ENCODE results near the gene FAF1.
"Not testable (repeated sequence)": the region's sequence is repeated elsewhere in the genome, so short reads cannot be mapped to it uniquely, and the experiment has no call there.

FAF1 gene

DNA sequence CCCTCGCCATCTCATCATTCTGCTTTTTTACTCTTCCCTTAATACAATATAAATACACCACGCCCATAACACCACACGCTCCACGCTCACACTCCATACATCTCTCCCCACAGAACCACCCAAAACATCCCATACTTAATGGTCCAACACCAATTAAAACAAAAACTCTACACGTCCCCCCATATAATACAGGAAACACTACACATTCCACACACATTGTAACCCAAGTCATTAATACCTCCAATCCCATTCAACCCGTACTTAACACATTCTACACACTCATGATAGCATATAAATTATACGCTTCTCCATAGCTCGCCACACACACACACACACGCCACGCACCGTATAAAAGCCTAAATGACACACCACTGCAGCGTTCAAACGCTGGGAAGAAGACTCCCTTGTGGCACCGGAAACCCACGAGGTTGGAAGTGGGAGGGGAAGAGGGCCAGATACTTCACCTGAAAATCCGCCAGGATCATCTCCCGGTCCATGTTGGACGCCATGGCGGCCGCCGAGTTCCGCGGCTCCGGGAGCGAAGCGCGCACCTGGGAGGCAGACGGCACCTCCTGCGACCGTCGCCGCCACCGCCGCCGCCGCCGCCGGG lies 659 bp downstream of the FAF1 start:
- DNase-seq: peak; percentile 36

DNA sequence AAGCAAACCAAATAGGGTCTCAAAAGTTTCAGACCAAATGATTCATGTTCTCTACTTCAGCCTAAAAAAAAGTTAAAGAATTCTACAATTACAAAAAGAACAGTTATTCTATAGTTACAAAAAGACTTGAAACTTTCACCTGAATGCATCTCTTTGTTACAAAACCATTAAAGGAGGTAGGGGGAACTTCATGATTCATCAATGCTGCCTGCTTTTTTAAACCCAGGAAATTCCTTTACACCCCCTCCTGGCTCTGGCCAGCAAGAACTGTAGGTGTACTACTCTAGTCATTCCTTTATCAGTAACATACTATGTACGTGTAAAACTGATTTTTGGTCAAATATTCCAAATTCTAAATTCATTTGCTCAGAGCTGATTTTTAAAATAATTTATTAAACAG lies 5.0 kb downstream of the FAF1 start:
- DNase-seq: no peak

DNA sequence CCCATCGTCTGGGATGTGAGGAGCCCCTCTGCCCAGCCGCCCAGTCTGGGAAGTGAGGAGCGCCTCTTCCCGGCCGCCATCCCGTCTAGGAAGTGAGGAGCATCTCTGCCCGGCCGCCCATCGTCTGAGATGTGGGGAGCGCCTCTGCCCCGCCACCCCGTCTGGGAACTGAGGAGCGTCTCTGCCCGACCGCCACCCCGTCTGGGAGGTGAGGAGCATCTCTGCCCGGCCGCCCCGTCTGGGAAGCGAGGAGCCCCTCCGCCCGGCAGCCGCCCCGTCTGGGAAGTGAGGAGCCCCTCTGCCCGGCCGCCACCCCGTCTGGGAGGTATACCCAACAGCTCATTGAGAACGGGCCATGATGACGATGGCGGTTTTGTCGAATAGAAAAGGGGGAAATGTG lies 7.5 kb downstream of the FAF1 start:
- not testable (repeated sequence) for DNase-seq

DNA sequence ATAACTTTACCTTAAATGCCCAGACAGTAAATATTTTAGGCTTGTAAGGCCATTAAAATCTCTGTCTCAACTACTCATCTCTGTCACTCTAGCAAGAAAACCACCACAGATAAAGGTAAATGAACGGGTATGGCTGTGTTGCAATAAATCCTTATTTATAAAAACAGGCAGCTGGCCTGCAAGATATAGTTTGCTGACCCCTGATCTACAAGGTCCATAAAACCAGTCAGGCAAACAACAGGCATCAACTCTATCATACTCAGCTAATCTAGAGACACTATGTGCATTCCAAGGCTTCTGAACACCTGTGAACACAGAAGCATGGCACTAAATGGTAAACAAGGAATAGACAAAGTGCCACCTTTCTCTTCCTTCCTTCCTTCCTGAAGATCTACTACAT lies 9.7 kb downstream of the FAF1 start:
- no peak for DNase-seq

DNA sequence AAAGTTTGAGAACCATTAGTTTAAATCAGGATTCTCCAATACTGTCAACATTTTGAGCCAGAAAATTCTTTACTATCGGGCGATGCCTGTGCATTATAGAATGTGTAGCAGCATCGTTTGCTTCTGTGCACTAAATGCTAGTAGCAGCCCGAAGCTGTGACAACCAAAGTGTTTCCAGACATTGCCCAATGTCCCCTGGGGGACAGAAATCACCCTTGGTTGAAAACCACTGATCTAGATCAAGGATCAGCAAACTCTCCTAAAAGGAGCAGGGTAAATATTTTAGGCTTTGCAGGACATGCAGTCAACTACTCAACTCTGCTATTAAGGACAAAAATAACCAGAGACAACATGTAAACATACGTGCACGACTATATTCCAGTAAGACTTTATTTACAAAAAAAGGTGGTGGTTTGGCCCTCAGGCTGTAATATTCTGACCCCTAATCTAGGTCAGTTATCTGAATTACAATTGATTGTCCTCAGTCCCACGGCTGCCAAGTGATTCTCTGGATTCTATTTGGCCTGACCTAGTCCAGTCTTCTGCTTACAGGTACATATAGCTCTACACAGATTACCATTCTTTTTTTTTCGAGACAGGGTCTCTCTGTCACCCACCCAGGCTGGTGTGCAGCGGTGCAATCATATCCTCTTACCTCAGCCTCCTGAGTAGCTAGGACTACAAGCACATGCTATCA lies 10.6 kb downstream of the FAF1 start:
- DNase-seq: no peak

DNA sequence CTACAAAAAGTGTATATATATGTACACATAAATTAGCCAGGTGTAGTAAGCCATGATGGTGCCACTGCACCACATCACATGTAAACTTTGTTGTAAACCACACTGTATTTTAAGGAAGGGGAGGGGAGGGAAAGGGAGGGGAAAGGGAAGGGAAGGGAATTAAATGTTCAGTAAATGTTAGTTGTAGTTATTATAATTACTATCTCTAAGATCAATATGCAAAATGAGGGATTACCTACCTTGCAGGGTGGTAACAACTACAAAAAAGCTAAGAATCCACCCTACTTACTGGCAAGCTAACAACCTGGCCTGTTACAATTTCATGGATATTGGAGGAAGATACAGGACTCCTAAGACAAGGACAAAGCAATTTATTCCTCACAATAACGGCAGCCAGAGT lies 17.7 kb downstream of the FAF1 start:
- no peak for DNase-seq

DNA sequence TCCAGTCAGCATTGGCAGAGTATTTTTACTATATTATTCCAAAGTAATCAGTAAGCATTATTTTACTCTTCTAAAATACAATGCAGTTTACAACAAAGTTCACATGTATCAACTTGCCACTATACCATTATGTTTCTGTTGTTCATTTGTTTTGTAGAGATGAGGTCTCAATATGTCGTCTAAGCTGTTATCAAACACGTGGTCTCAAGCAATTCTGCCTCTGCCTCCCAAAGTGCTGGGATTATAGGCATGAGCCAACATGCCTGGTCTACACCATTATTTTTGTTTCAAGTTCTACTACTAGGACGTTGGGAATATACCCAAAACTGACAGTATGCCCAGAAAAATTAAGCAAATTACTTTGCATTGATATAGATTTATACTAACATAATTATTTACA lies 19.8 kb downstream of the FAF1 start:
- DNase-seq: no peak

DNA sequence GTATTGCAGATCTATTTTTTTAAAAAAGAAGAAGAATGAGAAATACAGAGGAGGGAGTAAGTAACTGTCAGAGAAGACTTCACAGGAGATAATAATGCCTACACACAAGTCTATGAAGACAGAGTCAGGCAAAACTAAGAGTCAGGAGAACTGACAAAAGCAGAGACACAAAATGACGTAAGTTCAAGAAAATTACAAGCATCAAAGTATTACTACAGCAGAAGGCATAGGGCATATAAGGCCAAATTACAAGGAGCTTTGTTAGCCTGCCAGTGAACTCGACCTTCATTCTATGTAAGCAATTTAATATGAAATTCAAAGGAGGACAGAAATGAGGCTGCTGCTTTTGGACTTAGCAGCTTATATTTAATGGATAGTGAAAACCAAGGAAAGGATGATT lies 23.7 kb downstream of the FAF1 start:
- no peak for DNase-seq

DNA sequence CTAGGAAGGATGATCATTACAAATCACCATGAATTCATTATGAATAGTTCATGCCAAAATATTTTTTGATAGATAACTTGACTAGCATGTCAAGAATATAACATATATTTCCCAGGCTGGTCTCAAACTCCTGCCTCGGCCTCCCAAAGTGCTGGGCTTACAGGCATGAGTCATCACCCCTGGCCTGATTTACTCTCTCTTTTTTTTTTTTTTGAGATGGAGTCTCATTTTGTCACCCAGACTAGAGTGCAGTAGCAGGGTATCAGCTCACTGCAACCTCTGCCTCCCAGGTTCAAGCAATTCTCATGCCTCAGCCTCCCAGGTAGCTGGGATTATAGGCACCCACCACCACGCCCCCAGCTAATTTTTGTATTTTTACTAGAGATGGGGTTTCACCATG lies 24.8 kb downstream of the FAF1 start:
- peak; percentile 17 for DNase-seq

DNA sequence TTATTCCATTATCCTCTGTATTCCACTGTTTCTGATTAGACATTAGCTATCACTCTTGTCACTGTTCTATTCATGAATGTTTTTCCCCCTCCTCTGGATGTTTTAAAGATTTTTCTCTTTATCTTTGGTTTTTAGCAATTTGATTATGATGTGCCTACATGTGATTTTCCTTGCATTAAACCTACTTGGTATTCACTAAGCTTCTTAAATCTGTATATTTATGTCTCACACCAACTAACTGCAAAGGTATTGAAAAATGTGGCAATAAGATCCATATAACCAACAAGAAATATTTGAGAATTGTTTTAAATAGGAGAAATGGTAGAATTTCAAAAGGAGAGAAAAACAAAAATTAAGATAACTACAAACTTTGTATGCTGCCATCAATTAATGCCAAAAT lies 25.2 kb downstream of the FAF1 start:
- no peak for DNase-seq

DNA sequence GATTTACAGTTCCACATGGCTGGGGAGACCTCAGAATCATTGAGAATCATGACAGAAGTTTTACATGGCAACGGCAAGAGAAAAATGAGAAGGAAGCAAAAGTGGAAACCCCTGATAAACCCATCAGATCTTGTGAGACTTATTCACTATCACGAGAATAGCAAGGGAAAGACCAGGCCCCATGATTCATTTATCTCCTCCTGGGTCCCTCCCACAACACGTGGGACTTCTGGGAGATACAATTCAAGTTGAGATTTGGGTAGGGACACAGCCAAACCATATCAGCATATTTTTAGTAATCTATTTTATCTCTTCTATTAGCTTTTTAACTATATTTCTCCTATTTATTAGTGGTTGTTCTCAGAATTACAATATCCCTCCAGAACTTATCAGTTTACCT lies 26.3 kb downstream of the FAF1 start:
- not testable (repeated sequence) for DNase-seq

DNA sequence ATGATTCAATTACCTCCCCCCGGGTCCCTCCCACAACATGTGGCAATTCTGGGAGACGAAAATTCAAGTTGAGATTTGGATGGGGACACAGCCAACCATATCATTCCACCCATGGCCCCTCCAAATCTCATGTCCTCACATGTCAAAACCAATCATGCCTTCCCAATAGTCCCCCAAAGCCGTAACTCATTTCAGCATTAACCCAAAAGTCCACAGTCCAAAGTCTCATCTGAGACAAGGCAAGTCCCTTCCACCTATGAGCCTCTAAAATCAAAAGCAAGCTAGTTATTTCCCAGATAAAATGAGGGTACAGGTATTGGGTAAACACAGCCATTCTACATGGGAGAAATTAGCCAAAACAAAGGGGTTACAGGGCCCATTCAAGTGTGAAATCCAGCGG lies 28.0 kb downstream of the FAF1 start:
- DNase-seq: not testable (repeated sequence)

DNA sequence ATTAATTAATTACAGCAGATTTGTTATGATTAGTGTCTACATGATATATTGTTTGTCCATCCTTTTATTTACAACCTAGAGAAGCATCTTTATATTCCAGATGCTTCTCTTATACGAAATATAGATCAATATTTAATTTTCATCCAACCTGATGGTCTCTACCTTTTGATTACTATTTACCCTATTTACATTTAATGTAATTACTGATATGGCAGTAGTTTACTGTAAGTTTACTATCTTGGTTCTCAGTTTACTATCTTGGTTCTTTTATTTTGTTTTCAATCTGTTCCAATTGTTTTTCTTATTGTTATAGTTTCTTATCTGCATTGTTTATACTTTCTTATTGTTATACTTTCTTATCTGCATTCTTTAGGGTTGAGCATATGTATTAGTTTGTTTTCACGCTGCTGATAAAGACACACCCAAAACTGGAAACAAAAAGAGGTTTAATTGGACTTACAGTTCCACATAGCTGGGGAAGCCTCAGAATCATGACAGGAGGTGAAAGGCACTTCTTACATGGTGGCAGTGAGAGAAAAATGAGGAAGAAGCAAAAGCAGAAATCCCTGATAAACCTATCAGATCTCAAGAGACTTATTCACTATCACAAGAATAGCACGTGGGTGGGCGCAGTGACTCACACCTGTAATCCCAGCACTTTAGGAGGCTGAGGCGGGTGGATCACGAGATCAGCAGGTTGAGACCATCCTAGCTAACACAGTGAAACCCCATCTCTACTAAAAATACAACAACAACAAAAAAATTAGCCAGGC lies 28.9 kb downstream of the FAF1 start:
- DNase-seq: no peak

DNA sequence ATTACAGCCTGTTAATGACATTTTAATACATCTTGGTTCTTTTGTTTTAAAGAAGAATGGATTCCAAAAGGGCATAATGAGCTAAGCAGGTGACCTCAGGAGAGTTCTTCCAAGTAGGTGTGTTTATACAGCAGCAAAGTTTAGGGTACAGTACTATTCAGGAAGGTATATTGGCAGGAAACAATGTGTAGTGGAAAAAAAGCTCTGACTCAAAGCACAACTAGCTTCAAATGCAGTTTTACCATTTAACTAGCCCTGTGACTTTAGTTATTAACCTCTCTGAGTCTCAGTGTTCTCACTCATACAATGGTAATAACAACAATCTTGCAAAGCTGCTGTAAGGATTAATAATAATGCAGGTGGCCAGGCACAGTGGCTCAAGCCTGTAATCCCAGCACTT lies 29.9 kb downstream of the FAF1 start:
- DNase-seq: no peak

DNA sequence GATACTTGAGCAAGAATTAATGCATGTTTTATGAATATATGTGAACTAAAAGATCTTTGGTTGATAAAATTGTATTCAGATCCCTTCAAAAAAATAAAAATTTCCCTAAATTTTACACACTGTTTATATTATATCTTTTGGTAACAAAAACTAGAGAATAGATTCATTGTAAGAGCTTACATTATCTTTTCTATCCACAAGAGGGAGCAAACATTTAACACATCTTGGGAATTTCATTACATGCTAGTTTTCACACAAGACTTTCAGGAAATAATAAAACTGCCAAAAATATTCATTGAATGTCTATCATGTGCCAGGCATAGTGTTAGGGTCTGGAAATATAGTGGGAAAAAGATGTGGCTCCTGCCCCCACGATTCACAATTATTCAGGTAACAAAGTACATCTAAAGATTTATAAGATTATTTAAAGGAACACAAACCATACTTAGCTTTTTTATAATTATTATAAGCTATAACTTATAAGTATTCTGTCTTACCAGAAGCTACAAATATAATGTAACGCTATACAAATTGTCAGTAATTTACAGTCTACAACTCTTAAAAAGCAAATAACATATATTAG lies 30.6 kb downstream of the FAF1 start:
- DNase-seq: peak; percentile 36

DNA sequence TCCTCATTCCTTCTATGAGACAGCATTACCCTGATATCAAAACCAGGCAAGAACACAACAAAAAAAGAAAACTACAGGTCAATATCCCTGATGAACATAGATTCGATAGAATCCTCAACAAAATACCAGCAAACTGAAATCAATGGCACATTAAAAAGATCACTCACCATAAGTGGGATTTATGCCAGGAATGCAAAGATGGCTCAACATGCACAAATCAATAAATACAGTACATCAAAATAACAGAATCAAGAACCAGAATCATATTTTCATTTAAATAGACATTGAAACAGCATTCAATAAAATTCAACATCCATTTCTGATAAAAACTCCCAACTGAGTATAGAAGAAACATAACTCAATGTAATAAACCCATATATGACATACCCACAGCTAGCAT lies 36.5 kb downstream of the FAF1 start:
- DNase-seq: no peak

DNA sequence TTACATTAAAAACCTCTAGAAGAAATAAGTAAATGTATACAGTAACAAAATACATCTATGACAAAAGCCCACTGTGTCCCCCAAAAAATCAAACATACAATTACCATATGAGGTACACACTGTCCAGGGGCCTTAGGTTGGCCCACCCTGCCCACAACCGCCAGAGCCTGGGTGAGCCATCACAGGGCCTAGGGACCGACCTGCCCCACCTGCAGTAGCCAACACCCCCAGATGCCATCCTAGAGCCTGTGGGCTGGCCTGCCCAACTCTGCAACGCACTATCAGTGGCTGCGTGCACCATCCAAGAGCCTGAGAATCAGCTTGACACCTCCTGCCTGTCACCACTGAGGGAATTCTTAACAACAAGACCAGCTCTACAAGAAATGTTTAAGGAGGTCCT lies 39.0 kb downstream of the FAF1 start:
- no peak for DNase-seq

DNA sequence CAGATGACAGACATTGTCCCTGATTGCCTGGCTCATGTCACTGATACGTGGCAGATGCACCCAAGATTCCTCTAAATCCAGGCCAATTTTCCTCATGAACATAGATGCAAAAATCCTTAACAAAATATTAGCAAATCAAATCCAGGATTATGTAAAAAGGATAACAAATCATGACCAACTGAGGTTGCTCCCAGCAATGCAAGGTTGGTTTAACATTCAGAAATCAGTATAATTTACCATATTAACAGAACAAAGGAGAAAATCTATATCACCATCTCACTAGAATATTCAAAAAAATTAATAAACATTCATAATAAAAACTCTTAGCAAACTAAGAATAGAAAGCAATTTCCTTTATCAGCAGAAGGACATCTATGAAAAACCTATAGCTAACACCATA lies 39.7 kb downstream of the FAF1 start:
- no peak for DNase-seq

DNA sequence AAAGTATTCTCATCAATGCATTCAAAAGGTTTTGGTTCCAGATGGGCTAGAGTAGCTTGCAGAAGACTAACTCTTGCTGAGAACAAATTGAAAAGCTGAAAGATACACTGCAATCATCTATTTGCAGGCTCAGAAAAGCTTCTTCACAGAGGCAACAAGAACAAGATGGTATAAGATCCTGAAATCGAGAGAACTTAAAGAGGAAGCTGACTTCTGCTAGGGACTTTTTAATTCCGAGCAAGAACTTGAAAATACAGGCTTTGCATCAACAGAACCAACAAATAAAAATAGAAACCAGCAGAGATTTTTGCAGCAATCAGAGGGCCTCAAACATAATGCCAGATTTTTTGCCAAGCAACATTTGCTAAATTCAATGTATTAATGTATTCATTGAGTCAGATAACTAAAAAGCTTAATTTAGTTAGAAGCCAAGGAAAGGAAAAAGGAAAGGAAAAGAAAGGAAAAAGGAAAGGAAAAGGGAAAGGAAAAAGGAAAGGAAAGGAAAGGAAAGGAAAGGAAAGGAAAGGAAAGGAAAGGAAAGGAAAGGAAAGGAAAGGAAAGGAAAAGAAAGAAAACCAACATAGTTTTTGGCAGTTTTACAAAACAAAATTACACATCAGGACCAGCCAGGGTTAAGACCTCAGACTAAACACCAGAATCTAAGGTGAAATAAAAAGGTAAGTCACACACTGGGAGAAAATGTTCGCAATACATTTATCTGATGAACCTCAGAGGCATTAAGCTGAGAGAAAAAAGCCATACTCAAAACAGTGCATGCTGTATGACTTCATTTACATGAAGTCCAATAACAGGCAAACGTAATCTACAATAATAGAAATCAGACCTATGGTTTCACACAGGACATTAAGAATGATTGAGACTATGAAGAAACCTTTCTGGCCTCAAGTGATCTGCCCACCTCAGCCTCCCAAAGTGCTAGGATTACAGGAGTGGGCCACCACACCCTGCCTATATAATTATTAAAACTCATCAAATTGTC lies 42.6 kb downstream of the FAF1 start:
- no peak for DNase-seq

DNA sequence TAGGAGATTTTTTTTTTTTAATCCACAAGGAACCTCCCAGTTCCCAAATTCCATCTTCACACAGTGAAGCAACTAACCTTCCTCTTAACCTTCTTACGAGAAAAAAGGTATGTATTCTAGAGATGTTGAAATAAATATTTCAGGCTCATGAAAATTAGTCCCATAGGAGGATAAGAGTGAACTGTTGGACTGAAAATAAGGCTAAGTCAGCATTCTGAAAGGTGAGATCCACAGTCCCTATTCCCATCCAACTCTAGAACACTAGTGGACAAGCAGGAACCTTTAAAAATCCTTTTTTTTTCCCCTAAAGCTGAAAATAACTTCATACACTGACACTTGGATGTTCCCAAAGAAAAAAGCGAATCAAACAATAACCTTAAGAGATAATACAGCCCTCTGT lies 44.4 kb downstream of the FAF1 start:
- DNase-seq: no peak

DNA sequence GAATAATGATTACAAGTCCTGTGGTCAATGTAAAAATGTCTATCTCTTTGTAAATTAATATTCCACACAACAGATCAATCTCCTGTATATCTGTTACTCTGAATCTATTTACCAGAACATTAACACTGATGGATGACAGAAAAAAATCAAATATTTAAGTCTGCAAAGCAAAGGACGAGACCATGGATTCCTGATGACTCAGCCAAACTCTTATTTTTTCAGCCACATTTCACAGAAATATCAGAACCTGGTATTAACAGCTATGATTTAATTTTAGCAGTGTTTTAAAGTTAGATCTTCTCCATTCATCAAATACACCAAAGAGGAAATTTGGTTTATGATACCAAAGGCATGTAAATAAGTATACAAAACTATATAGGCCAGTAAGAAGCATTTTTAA lies 46.1 kb downstream of the FAF1 start:
- DNase-seq: peak; percentile 16

DNA sequence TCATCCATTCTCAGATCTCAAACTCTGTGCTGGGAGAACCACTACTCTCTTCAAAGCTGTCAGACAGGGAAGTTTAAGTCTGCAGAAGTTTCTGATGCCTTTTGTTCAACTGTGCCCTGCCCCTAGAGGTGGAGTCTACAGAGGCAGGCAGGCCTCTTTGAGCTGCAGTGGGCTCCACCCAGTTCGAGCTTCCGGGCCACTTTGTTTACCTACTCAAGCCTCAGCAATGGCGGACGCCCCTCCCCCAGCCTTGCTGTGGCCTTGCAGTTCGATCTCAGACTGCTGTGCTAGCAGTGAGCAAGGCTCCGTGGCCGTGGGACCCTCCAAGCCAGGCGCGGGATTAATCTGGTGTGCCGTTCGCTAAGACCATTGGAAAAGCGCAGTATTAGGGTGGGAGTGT lies 49.7 kb downstream of the FAF1 start:
- not testable (repeated sequence) for DNase-seq
